HG03571 (cell line): ENCODE measurements around the gene LDLRAD3.

Experiments used
- ATAC-seq: cut with Tn5 transposase; IDR thresholded peaks from one replicate; pipeline ENCODE4 v1.9.1; 2021; ENCODE audit not compliant: unreplicated experiment

Gene LDLRAD3

DNA sequence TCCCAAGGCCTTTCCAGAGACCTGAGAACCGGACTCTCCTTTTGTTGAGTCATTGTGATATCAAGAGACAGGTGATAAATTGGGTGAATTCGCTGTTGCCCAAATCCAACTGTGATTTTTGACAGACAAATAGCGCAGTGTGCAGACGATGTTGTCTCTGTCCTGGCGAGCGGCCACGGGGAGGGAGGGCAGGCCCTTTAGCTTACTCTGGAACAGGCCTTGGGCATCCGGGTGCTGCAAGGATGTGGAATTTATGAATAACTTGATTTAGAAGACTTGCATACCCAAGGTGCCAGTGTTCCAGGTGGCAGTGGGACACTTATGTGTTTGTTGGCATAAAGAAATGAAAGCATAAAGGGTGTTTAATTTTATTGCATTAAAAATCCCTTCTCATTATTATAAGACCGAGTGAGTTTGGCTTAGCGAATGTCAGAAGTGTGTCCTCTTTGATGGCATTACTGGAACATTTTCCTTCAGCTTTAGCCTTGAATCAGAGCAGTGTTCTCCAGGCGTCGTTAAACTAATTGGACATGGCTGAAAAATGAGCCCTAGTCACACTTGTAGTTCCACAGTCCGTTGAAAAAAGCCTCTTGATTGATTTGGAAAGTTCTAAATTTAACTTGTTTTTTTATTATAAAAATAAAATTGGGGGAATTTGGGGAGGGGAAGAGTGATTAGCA, 9.4 kb downstream of the LDLRAD3 start:
- ATAC-seq: no peak

DNA sequence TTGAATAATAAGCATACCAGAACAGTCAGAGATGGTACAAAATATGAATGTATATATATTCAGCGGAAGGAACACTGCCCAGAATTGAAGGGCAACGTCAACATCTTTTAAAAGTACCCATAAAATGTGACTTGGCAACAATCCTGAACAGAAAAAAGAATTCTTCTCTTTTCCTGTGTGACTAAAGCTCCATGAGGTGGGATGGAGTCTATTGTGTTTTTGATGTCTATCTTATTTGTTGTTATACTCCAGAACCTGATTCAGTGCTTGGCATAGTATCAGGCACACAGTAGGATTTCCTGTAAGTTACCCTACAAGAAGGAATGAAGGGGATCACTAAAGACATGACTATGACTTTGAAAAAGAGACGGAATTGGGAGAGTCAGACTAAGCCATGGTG, 10.3 kb downstream of the LDLRAD3 start:
- ATAC-seq: no peak

DNA sequence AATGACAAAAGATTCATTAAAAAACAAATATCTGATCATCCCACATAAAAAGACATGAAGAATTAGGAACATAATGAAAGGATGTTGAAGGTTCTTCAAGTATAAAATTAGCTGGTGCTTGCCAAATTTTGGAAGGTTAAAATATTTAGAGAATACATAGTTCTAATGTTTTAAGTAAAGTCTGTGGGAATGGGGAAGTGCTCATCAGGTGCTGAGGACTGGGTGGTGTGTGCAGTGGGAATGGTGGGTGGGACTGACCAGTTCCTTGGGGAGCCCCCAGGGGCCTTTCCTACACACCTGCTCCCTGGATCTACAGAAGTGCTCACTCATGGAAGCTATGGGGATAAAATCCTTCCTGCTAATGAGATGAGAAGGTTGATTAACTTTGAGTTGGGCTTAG, 11.8 kb downstream of the LDLRAD3 start:
- no peak for ATAC-seq

GRCh38 chr11:35962369-35963138, 18.7 kb downstream of the LDLRAD3 start:
- ATAC-seq: no peak

DNA sequence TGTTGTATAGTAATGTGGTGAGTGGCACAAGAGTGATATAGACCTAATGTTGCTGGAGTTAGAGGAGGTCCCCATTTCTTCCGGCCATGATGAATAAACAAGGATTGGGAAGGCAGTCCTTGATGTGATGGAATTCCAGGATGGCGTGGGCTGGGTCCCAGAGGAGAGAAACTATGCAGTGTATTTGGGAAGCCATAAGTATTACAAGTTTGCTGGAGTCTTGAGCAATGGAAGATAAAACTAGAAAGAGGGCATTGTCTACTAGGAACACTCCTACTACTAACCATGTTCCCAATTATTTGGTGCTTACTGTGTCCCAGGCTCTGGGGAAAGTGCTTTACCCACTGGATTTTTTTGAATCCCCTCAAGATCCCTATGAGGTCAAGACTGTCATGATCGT, 20.0 kb downstream of the LDLRAD3 start:
- ATAC-seq: no peak

GRCh38 chr11:35964841-35965240, 21.0 kb downstream of the LDLRAD3 start:
- ATAC-seq: no peak

DNA sequence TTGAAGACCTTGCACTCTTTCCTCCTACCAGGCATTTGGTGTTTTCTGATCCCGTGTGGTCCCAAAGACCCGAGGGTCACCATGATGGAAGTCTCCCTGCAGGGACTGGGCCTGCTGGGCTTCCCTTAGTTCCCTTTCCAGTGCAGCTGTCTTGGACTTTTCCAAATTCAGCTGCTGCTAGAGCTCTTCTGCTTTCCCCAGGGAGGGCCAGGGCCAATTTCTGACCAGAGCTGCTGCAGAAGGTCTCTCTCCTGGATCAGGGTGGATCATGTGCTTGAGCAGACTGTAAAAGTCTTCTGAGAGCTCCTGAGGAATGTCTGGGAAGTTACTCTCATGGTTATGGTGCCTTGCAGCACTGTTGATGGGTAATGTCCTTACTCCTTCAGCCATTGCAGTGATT, 23.2 kb downstream of the LDLRAD3 start:
- no peak for ATAC-seq

- ATAC-seq: no peak
Measured at GRCh38 chr11:35968386-35969088, 24.7 kb downstream of the LDLRAD3 start.

DNA sequence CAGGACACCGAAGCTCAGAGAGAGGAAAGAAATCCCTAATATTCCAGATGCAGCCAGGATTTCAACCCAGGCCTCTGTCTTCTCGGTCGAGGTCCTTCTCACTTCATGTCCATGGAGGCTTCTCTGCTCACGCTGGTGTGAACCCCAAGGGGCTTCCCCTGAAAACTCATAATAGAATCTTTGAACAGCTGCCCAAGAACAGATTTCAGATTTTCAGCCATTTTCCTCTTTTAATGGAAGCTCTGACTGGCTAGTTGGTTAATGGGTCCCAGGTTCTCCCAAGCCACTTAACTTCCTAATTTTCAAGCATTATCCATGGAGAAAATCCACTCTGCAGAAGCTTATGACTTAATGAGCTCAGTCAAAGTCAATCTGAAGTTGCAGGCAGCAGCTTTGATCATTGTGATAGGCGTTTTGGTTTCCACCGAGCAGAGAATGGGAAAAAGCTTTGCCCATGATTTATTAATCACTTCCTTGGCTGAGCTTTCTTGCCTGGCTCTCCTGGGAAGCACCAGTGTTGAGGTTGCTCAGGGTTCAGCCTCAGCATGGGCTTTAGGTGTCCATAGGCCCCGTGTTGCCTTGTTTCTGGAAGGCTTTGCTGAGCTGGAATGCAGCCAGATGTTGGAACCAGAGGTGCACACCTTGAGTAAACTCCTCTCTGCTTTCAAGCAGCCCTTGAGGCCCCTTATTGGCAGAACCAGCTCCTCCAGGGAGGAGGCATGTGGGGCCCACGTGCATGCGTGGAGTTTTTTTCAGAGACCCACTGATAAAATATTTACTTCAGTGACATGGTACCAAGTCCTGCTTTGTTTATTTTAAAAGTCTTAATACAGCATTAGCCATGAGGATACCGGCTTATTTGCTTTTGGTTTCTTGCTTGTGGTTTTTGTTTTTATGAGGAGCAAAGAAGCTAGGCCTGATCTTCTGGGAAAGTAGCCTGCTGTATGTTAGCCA, 25.5 kb downstream of the LDLRAD3 start:
- ATAC-seq: no peak

DNA sequence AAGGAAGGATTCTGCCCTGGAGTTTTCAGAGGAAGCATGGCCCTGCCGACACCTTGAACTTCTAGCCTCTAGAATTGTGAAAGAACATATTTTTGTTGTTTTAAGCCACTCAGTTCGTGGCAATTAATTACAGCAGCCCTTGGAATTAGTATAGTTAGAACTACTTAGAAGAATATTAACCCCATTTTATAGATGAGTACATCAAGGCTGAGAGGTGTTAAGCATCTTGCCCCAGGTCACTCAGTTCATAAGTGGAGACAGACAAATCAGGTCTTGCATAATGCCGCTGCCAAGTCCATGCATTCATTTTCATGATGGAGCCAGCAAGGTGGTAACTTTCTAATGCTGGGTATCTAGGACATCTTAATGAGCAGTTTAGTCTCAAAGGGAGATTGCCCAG, 26.6 kb downstream of the LDLRAD3 start:
- no peak for ATAC-seq

DNA sequence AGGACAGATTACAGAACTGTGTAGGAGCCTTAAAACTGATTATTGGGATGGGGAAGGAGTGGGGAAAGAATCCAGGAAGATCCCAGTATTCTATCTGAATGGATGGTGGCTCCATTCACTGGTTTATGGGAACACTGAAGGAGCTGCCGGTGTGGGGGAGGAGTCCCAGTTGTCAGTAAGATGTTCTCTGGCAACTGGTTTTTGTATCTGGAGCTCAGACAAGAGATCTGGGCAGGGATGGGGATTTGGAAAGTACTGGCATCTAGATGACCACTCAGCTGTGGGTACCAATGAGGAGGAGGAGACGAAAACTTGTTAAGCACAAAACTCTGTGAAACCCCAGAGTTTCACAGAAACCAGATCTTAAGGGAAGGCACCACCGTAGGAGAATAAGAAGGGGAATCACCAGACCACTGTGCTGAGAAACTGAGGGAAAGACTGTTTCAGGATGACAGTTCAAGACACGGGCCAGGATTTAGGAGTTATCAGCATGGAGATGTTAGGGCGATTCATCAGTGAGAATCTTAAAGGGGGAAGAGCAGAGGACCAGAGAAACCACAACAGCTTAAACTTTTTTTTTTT, 28.1 kb downstream of the LDLRAD3 start:
- no peak for ATAC-seq

GRCh38 chr11:35974882-35975589, 31.2 kb downstream of the LDLRAD3 start:
- no peak for ATAC-seq

DNA sequence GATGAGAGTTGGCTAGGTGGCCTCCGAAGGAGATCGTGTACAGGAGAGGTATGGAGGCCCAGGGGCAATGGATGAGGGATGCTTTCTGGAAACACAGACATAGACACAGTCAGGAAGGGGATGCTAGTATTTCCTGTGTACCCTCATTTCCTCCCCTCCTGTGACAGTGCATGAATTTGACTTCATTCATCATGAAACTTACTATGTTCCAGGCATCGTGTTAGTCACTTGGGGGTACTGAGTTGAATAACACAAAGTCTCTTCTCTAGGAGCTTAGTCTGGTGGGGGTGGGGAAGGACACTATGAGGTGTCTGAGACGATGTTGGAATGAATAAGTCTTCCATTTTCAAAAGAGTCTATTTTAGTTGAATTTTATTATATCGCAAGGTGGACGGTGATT, 32.6 kb downstream of the LDLRAD3 start:
- ATAC-seq: no peak

DNA sequence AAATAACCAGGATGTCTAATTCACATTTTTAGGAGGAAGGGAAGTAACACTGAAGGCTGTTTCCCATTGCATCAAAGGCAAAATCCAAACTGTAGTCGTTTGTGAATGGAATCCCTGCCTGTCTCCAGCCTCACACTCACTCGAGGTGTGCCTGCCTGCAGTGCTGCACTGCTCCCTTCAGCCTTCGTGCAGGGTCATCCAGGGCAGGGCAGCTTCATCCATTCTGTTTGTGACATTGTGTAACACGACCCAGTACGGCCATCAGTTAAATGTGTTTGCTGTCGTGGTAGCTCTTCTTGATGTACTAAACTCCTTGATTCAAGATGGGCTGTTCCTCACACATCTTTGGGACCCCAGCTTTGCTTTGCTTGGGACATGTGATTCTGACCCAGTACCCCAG, 34.3 kb downstream of the LDLRAD3 start:
- no peak for ATAC-seq

GRCh38 chr11:35978891-35979290, 35.0 kb downstream of the LDLRAD3 start:
- ATAC-seq: no peak

- no peak for ATAC-seq
Measured at GRCh38 chr11:35980686-35981390, 37.0 kb downstream of the LDLRAD3 start.

DNA sequence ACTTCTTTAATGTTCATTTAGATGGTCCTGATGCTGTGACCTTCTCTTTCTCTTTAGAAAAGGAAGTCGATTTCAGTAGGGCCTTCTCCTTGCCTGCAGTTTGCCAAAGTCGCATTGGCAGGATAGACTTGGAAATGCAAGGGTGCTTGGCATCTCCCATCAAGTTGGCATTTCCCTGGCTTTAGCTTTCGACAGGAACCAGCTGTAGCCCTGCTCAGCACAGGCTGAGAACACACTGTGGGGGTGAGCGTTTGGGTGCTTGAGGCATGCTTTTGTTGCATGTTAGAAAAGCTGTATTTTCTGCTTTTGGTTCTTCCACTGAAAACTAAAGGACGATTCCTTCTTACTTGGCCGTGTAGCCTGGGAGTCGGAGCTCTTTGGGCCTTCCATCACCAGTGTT, 37.7 kb downstream of the LDLRAD3 start:
- ATAC-seq: no peak

GRCh38 chr11:35982061-35982460, 38.2 kb downstream of the LDLRAD3 start:
- ATAC-seq: no peak

GRCh38 chr11:35983981-35984380, 40.1 kb downstream of the LDLRAD3 start:
- ATAC-seq: no peak
